GM21529 (cell line): ENCODE results near the gene KLHDC10.
"Not testable (repeated sequence)": the region's sequence is repeated elsewhere in the genome, so short reads cannot be mapped to it uniquely, and the experiment has no call there.

Source experiments
- ATAC-seq: cut with Tn5 transposase; IDR thresholded peaks from one replicate; pipeline ENCODE4 v1.9.1; 2021; ENCODE audit not compliant: unreplicated experiment

KLHDC10 gene, protein sequence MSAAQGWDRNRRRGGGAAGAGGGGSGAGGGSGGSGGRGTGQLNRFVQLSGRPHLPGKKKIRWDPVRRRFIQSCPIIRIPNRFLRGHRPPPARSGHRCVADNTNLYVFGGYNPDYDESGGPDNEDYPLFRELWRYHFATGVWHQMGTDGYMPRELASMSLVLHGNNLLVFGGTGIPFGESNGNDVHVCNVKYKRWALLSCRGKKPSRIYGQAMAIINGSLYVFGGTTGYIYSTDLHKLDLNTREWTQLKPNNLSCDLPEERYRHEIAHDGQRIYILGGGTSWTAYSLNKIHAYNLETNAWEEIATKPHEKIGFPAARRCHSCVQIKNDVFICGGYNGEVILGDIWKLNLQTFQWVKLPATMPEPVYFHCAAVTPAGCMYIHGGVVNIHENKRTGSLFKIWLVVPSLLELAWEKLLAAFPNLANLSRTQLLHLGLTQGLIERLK

DNA sequence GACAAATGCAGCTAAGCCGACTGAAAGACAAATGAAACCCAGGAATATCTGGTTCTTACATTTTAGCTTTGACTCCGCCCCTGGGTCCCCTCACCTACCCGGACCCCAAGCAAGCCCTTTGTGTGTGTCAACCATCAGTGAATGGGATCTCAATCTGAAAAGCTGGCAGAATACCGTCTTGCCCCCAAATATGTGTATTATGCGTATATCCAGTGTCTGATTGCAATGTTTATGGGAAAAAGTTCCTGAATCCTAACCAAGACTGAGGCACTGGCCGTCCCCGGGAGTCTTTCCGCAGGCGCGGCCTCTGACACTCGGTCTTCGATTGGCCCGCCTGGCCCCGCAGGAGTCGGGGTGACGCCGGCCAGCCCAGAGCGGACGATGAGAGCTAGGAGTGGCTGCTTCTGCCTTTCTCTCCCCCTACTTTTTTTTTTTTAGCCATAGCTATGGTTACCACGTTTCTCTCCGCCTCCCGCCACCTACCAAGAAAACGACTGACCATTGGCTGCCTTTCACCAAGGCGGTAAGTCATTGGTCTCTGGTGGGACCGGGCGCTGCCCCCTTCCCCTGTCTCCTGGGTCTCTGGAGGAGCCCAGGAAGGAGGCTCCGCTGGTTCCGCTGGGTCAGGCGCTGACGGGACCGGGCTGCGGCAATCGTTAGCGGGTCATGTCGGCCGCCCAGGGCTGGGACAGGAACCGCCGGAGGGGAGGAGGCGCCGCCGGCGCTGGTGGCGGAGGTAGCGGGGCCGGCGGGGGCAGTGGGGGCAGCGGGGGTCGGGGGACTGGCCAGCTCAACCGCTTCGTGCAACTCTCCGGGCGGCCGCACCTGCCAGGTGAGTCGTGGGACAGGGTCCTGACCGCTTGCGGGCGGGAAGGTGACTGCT is at the start of gene KLHDC10:
TSS of gene KLHDC10 (plus strand) at position 557 of the 883 bp plus-strand sequence. CDS start at position 667, 110 bp downstream.
- ATAC-seq: peak; percentile 98

- ATAC-seq: no peak
Observed at GRCh38 chr7:130021105-130021834, 49.1 kb upstream of the KLHDC10 start.

- no peak for ATAC-seq
Observed at GRCh38 chr7:130022115-130022514, 48.2 kb upstream of the KLHDC10 start.

GRCh38 chr7:130022623-130023175 is 47.6 kb upstream of the KLHDC10 start:
- no peak for ATAC-seq

DNA sequence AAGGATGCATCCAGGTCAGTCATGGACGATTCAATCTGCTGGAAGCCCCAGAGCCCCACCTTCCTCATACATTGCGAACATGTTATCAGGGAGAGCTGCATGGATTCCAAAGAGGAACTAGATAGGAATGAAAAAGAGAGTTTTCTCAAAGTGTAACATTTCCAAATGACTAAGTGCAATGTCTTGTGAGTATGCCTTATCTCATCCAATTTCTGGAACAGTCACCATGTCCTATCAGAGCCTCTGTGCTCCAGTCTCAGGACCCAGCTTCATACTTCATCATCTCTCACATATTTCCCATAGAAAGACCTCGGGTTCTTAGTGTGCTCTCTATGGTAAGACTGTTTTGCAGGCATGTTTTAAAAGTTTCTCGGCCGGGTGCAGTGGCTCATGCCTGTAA is 45.9 kb upstream of the KLHDC10 start:
- no peak for ATAC-seq

- no peak for ATAC-seq
Observed at GRCh38 chr7:130032698-130033097, 37.6 kb upstream of the KLHDC10 start.

DNA sequence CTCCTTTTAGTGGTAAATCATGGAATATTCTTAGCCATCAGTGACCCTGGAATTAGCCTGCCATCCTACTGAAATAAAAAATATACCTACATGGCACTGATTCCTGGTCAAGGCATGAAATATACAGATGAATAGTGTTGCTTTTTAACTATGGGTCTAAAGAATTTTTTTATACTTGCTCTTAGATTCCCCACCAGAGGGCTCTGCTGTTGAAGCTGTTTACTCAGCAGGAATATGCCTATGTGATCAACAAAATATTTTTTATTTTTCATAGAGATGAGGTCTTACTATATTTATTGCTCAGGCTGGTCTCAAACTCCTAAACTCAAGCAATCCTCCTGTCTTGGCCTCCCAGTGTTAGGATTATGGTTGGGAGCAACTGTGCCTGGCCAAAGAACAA is 32.6 kb upstream of the KLHDC10 start:
- ATAC-seq: no peak

- ATAC-seq: no peak
Observed at GRCh38 chr7:130040576-130040975, 29.8 kb upstream of the KLHDC10 start.

DNA sequence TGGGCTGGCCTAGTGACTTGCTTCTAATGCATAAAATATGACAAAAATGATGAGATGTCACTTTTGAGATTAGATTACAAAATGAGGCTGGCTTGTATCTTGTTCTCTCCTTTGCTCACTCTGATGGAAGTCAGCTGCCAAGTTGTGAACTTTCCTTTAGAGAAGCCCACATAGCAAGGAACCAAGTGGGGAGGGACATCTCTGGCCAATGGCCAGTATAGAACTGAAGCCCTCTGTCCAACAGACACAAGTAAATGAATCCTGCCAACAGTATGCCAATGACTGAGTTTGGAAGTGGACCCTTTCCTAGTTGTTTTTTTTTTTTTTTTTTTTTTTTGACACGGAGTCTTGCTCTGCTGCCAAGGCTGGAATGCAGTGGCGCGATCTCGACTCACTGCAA is 22.5 kb upstream of the KLHDC10 start:
- ATAC-seq: no peak

DNA sequence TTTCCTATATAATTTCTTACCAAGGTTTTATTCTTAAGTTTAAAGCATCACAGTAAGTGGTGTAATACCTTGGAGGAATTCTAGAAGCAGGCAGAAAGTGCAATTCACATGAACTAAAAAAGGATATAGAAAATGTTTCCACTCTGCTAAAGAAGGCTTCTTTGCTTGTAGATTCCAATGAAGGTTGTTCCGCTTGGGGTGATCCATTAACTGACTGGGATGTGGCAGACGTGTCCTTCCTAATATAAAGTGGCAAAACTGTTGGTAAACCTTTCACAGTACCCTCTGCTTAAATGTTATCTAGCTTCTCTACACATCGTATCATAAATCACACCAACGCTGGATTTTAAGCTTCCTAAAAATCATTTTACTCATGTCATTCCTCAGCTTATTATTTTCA is 21.4 kb upstream of the KLHDC10 start:
- ATAC-seq: no peak

DNA sequence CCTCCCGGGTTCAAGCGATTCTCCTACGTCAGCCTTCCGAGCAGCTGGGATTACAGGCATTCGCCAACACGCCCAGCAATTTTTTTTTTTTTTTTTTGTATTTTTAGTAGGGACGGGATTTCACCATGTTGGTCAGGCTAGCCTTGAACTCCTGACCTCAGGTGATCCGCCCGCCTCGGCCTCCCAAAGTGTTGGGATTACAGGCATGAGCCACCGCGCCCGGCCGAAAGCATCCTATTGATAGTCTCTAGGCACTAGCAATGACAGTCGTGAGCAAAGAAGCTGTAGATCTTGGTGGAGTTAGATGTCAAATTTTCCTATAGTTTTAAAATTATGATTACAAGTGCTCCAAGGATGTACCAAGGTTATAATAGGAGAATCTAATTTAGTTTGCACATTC is 18.1 kb upstream of the KLHDC10 start:
- ATAC-seq: not testable (repeated sequence)

DNA sequence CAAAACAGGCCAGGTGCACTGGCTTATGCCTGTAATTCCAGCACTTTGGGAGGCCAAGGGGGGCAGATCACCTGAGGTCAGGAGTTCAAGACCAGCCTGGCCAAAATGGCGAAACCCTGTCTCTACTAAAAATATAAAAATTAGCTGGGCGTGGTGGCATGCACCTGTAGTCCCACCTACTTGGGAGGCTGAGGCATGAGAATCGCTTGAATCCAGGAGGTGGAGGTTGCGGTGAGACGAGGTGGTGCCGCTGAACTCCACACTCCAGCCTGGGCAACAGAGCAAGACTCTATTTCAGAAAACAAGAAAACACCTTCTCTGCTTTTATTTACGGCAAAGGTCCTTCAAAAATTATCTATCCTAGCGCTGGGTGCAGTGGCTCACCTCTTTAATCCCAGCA is 15.1 kb upstream of the KLHDC10 start:
- not testable (repeated sequence) for ATAC-seq

DNA sequence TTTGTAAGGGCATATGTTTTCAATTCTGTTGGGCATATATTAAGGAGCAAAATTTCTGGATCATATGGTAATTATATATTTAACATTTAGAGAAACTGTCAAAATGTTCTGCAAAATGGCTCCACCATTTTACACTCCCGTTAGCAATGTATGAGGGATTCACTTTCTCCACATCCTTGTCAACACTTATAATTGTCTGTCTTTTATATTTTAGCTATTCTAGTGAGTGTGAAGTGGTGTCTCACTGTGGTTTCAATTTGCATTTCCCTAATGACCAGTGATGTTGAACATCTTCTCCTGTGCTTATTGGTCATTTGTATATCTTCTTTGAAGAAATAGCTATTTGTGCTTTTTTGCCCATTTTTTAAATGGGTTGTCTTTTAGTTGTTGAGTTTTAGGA is 8.1 kb upstream of the KLHDC10 start:
- ATAC-seq: no peak

- ATAC-seq: no peak
Observed at GRCh38 chr7:130063036-130063435, 7.3 kb upstream of the KLHDC10 start.

DNA sequence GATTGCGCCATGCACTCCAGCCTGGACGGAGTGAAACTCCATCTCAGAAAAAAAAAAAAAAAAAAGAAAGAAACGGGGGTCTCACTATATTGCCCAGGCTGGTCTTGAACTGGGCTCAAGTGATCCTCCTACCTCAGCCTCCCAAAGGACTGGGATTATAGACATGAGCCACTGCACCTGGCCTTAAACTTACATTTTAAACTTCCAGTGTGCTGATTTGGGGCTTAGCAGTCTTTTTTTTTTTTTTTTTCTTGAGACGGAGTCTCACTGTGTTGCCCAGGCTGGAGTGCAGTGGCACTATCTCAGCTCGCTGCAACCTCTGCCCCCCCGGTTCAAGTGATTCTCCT is 5.8 kb upstream of the KLHDC10 start:
- not testable (repeated sequence) for ATAC-seq

DNA sequence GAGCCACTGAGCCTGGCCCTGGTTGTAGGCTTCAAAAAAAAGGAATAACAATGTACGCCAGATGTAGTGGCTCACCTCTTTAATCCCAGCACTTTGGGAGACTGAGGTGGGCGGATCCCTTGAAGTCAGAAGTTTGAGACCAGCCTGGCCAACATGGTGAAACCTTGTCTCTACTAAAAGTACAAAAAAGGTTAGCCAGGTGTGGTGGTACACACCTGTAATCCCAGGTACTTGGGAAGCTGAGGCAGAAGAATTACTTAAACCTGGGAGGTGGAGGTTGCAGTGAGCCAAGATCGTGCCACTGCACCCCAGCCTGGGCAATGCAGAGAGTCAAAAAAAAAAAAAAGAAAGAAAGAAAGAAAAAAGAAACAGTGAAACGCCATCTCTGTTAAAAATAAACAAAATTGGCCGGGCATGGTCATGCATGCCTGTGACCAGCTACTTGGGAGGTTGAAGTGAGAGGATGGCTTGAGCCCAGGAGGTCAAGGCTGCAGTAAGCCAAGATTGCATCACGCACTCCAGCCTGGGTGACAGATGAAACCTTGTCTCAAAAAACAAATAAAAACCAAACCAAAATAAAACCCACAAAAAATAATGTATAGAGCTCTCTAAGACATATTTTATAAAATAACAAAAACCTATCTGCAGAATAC is 4.7 kb upstream of the KLHDC10 start:
- ATAC-seq: no peak

- ATAC-seq: no peak
Observed at GRCh38 chr7:130069179-130069977, 956 bp upstream of the KLHDC10 start.

GRCh38 chr7:130070861-130071622 is 708 bp downstream of the KLHDC10 start:
- ATAC-seq: peak; percentile 14
